HCT116 (cell line): Measurements from ENCODE around the gene FAM180A. TPM values are rescaled to one million over a fixed set of nuclear protein-coding genes. Genes with fewer than 3 reads are reported as not detected.

Source experiments
- ATAC-seq: fragments of 200-7000 bp; cut with Tn5 transposase; 2 replicates; pipeline ENCODE4 v1.9.1; 2020; ENCODE audit warnings: mild to moderate bottlenecking, moderate library complexity
- BruUV-seq: library from RNA; stranded (reverse); fragments of 400-500 nt; replicated peaks from 2 replicates; lab custom pipeline; 2021; lab: Mats Ljungman, UMichigan
- CTCF ChIA-PET: fragments of 300-600 bp; sonication (Branson Sonifier 250); formaldehyde crosslinking; loops from one replicate; lab custom pipeline; 2021; ENCODE audit warnings: antibody characterized with exemption; lab: Charles Lee
- POLR2A ChIA-PET: fragments of 300-600, 350-600 bp; sonication (Branson Sonifier 250); formaldehyde crosslinking; loops from one replicate; lab custom pipeline; 2021; ENCODE audit warnings: antibody characterized with exemption; lab: Charles Lee
- RAD21 ChIA-PET, 2 experiments: fragments of 300-600 bp; sonication (Branson Sonifier 250); formaldehyde crosslinking; loops; one replicate each; lab custom pipeline; 2023; ENCODE audit warnings: low total read pairs in 2 of 2; ENCODE audit not compliant: uncharacterized antibody in 2 of 2, unreplicated experiment in 2 of 2, low non-redundant PET in 1 of 2; lab: Charles Lee
- DNase-seq: peaks from one replicate; pipeline ENCODE4 v3.0.0-alpha.2; 2010; ENCODE audit warnings: low read depth, low spot score
- H2AFZ ChIP-seq: fragments of 200-600 bp; shearing (Covaris generic), sonication (generic); 2 replicates; pipeline ENCODE4 v1.6.1; 2017; ENCODE audit warnings: low read depth, mixed run types, mixed read lengths, antibody characterized with exemption, low read length; ENCODE audit not compliant: poor library complexity, severe bottlenecking
- H3K27ac ChIP-seq: 2 replicates; pipeline ENCODE4 v1.5.1; 2012; ENCODE audit warnings: low read depth, low read length
- H3K27me3 ChIP-seq: fragments of 200-600 bp; sonication (generic); 2 replicates; pipeline ENCODE4 v1.6.1; 2016; ENCODE audit warnings: mixed run types, low read length, mixed read lengths; ENCODE audit not compliant: insufficient read depth
- H3K36me3 ChIP-seq, 2 experiments: fragments of 200-500 bp in 1 of 2; fragments of 200-600 bp in 1 of 2; sonication (Bioruptor generic) in 1 of 2; sonication (generic) in 1 of 2; 2 replicates each; pipeline versions ENCODE4 v1.5.1 to v1.6.1; 2014 to 2016; ENCODE audit warnings: low read length in 2 of 2, inconsistent platforms in 1 of 2, mixed read lengths in 1 of 2, mixed run types in 1 of 2; ENCODE audit not compliant: insufficient read depth in 2 of 2, control insufficient read depth in 1 of 2
- H3K4me1 ChIP-seq, 2 experiments: fragments of 200-600 bp in 1 of 2; sonication (generic) in 1 of 2; 2 replicates each; pipeline versions ENCODE4 v1.5.1 to v1.6.1; 2012 to 2017; ENCODE audit warnings: low read length in 2 of 2, inconsistent platforms in 1 of 2, mild to moderate bottlenecking in 1 of 2, mixed read lengths in 1 of 2, mixed run types in 1 of 2, moderate library complexity in 1 of 2; ENCODE audit not compliant: insufficient read depth in 2 of 2, control insufficient read depth in 1 of 2
- H3K4me2 ChIP-seq: fragments of 200-600 bp; sonication (generic); 2 replicates; pipeline ENCODE4 v1.6.1; 2017; ENCODE audit warnings: mixed run types, low read length, mixed read lengths
- H3K4me3 ChIP-seq, 2 experiments: fragments of 200-600 bp in 1 of 2; sonication (generic) in 1 of 2; replicated peaks in 1 of 2; 2 replicates each; pipeline ENCODE4 v1.5.1; 2011 to 2016; ENCODE audit warnings: low read length in 2 of 2, control low read depth in 1 of 2, low read depth in 1 of 2, mild to moderate bottlenecking in 1 of 2, mixed read lengths in 1 of 2, mixed run types in 1 of 2
- H3K79me2 ChIP-seq: fragments of 200-600 bp; sonication (generic); 2 replicates; pipeline ENCODE4 v1.6.1; 2017; ENCODE audit warnings: mild to moderate bottlenecking, mixed run types, low read length, moderate library complexity, mixed read lengths; ENCODE audit not compliant: insufficient read depth
- H3K9ac ChIP-seq: fragments of 200-600 bp; sonication (generic); 2 replicates; pipeline ENCODE4 v1.6.1; 2016; ENCODE audit warnings: low read length, mixed read lengths
- H3K9me2 ChIP-seq: fragments of 200-600 bp; sonication (generic), shearing (Covaris generic); 2 replicates; pipeline ENCODE4 v1.6.1; 2017; ENCODE audit warnings: mixed run types, mild to moderate bottlenecking, moderate library complexity; ENCODE audit not compliant: insufficient read depth
- H3K9me3 ChIP-seq, 2 experiments: fragments of 200-500 bp in 1 of 2; fragments of 200-600 bp in 1 of 2; sonication (Bioruptor generic) in 1 of 2; sonication (generic) in 1 of 2; 2 replicates each; pipeline ENCODE4 v1.6.1; 2014 to 2017; ENCODE audit warnings: low read length in 2 of 2, mixed read lengths in 2 of 2, inconsistent platforms in 1 of 2, low read depth in 1 of 2, mild to moderate bottlenecking in 1 of 2, mixed run types in 1 of 2, moderate library complexity in 1 of 2; ENCODE audit not compliant: control insufficient read depth in 1 of 2, insufficient read depth in 1 of 2
- H4K20me1 ChIP-seq: fragments of 200-600 bp; sonication (generic), shearing (Covaris generic); 2 replicates; pipeline ENCODE4 v1.6.1; 2017; ENCODE audit warnings: mixed run types, mild to moderate bottlenecking, moderate library complexity; ENCODE audit not compliant: insufficient read depth
- EGR1 ChIP-seq: IDR thresholded peaks from 2 replicates; pipeline ENCODE4 v1.6.1; 2012; ENCODE audit warnings: low read depth
- ELF1 ChIP-seq: IDR thresholded peaks from 2 replicates; pipeline ENCODE4 v1.6.1; 2012; ENCODE audit warnings: low read depth, borderline replicate concordance
- EZH2phosphoT487 ChIP-seq: fragments of 200-600 bp; IDR thresholded peaks from 2 replicates; pipeline ENCODE4 v1.6.1; 2018; ENCODE audit warnings: antibody characterized with exemption, borderline replicate concordance
- FOSL1 ChIP-seq: IDR thresholded peaks from 2 replicates; pipeline ENCODE4 v1.6.1; 2012; ENCODE audit warnings: low read depth
- POLR2A ChIP-seq: IDR thresholded peaks from 2 replicates; pipeline ENCODE4 v1.7.0; 2011; ENCODE audit warnings: borderline replicate concordance; ENCODE audit not compliant: insufficient read depth, insufficient read length; ENCODE audit errors: extremely low read depth
- POLR2AphosphoS5 ChIP-seq: IDR thresholded peaks from 2 replicates; pipeline ENCODE4 v1.6.1; 2011; ENCODE audit warnings: mild to moderate bottlenecking, low read depth, low read length, moderate library complexity
- RAD21 ChIP-seq: IDR thresholded peaks from 2 replicates; pipeline ENCODE4 v1.6.1; 2012; ENCODE audit warnings: low read depth, mild to moderate bottlenecking
- SP1 ChIP-seq: IDR thresholded peaks from 2 replicates; pipeline ENCODE4 v1.6.1; 2012; ENCODE audit warnings: low read depth
- SRF ChIP-seq: IDR thresholded peaks from 2 replicates; pipeline ENCODE4 v1.6.1; 2012; ENCODE audit warnings: low read depth
- TCF7L2 ChIP-seq: IDR thresholded peaks from 2 replicates; pipeline ENCODE4 v1.7.0; 2011; ENCODE audit warnings: borderline replicate concordance, inconsistent platforms; ENCODE audit not compliant: insufficient read depth, insufficient read length; ENCODE audit errors: extremely low read depth
- YY1 ChIP-seq: IDR thresholded peaks from 2 replicates; pipeline ENCODE4 v1.6.1; 2011; ENCODE audit warnings: low read length, low read depth, moderate library complexity, mild to moderate bottlenecking; ENCODE audit not compliant: insufficient replicate concordance; ENCODE audit errors: extremely low read depth
- ZFX ChIP-seq: fragments of 450-650 bp; IDR thresholded peaks from 2 replicates; pipeline ENCODE4 v1.6.1; 2017
- ZNF274 ChIP-seq: fragments of 200-500 bp; sonication (Bioruptor generic); IDR thresholded peaks from 2 replicates; pipeline ENCODE4 v1.6.1; 2014; ENCODE audit warnings: mild to moderate bottlenecking, low read depth, low read length, inconsistent platforms
- intact Hi-C: fragments of 100-400 bp; cut with micrococcal nuclease; formaldehyde crosslinking; loops from 2 replicates; pipeline ENCODE4 v1.10.0; 2022
- total RNA-seq: library from RNA; stranded (reverse); gene quantifications from one replicate; pipeline ENCODE4 v1.2.1, GENCODE V29; 2021; ENCODE audit not compliant: unreplicated experiment
- TF ChIP-seq, protein P1 (sequence below), 3 experiments: fragments of 200-600 bp in 1 of 3; sonication (generic) in 1 of 3; IDR thresholded peaks in 2 of 3; conservative IDR thresholded peaks in 1 of 3; 2 replicates each; pipeline ENCODE4 v1.5.1; 2012 to 2017; ENCODE audit warnings: low read depth in 2 of 3, low read length in 2 of 3, antibody characterized with exemption in 1 of 3, borderline replicate concordance in 1 of 3, control low read depth in 1 of 3, mild to moderate bottlenecking in 1 of 3, mixed read lengths in 1 of 3, mixed run types in 1 of 3, moderate library complexity in 1 of 3; ENCODE audit not compliant: insufficient read depth in 1 of 3

The FAM180A gene
- total RNA-seq, 1 experiment from 2014 or later, result 0.59 TPM

DNA sequence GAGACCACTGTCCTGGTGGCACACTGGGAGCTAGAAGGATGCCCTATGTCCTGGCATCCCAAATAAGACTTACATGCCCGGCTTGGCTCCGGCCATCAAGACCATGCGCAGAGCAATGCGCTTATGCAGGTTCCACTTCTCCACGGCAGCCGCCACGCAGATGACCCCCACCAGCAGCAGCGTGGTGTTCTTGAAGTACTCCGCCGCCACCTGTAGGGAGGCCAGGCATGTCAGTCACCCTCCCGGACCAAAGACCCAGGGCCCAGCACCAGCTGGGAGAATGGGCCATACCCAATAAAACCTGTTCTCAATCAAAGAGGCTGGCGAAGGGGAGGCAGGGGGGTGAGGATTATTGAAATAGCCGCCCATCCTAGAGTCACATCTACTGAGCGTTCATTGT, 40.6 kb downstream of the FAM180A start:
- Histone ChIP-seq H3K27ac (no peak overlapping the region), H2AFZ (no peak overlapping the region), H4K20me1 (no peaks in the 10 kb centered on the region), H3K79me2 (no peaks in the 10 kb centered on the region), H3K4me1 (peaks cover 0 to 9% of the 10 kb centered on the region in 2 experiments; a peak in 1 of 4 replicates), H3K9me3 (no peaks in the 10 kb centered on the region), H3K27me3 (no peaks in the 10 kb centered on the region), H3K36me3 (no peaks in the 10 kb centered on the region), H3K9ac (no peak overlapping the region), H3K4me3 (no peak overlapping the region)
- POLR2A ChIA-PET, result no interaction called here
- intact Hi-C loops, result no loop called here
- no peak for ATAC-seq
- CTCF ChIA-PET, result interaction anchor here (1.2 kb wide), 1 partner anchor 9 kb away, joined by 3 read pairs; no protein-coding TSS in a partner anchor
- TF ChIP-seq SRF (no peak), ELF1 (no peak), EGR1 (no peak), TCF7L2 (no peak), FOSL1 (no peak), SP1 (no peak), POLR2AphosphoS5 (no peak), ZFX (no peak), POLR2A (no peak), EZH2phosphoT487 (no peak), ZNF274 (no peak), RAD21 (no peak), YY1 (no peak)
- TF ChIP-seq, protein P1, sequence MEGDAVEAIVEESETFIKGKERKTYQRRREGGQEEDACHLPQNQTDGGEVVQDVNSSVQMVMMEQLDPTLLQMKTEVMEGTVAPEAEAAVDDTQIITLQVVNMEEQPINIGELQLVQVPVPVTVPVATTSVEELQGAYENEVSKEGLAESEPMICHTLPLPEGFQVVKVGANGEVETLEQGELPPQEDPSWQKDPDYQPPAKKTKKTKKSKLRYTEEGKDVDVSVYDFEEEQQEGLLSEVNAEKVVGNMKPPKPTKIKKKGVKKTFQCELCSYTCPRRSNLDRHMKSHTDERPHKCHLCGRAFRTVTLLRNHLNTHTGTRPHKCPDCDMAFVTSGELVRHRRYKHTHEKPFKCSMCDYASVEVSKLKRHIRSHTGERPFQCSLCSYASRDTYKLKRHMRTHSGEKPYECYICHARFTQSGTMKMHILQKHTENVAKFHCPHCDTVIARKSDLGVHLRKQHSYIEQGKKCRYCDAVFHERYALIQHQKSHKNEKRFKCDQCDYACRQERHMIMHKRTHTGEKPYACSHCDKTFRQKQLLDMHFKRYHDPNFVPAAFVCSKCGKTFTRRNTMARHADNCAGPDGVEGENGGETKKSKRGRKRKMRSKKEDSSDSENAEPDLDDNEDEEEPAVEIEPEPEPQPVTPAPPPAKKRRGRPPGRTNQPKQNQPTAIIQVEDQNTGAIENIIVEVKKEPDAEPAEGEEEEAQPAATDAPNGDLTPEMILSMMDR (IDR thresholded peaks at IDR 0.05 in 2 of 3, conservative IDR thresholded peaks at IDR 0.05 in 1 of 3; ENCODE audit: borderline replicate concordance in 1 of 3, insufficient read depth in 1 of 3, low read depth in 2 of 3, low read length in 2 of 3), result no peak
- TF ChIP-seq, all 23 proteins: peak for 0
- Histone ChIP-seq H3K9me2 (no peaks in the 10 kb centered on the region), H3K4me2 (no peak overlapping the region)
- DNase-seq, result no peak
- no TSS peak for BruUV-seq
- RAD21 ChIA-PET, result no interaction called here
